ENCODE measurements around the gene PROZ.
A peak's percentile ranks its signal among the peaks of the same experiment; 100 is the strongest.

The PROZ gene

GRCh38 chr13:113157929-113158747, at the start of gene PROZ:
TSS of gene PROZ (plus strand) at chr13:113158648. CDS start at chr13:113158661, 13 bp downstream.
- CTCF ChIA-PET: interaction anchor here (0.7 kb wide), 1 partner anchor 24 kb away, joined by 3 read pairs; no protein-coding TSS in a partner anchor
- TF ChIP-seq ZFP69B (tag by site-specific recombination; IDR thresholded peaks at IDR 0.05): no peak
- 0 out of 2 replicates have a peak, but pooled peaks have one; percentile 23 for TF ChIP-seq ZBTB17 (tag by site-specific recombination; IDR thresholded peaks at IDR 0.05)
- no peak for TF ChIP-seq ZNF777 (tag by site-specific recombination; IDR thresholded peaks at IDR 0.05; ENCODE audit: borderline replicate concordance)
- TF ChIP-seq, protein P1, sequence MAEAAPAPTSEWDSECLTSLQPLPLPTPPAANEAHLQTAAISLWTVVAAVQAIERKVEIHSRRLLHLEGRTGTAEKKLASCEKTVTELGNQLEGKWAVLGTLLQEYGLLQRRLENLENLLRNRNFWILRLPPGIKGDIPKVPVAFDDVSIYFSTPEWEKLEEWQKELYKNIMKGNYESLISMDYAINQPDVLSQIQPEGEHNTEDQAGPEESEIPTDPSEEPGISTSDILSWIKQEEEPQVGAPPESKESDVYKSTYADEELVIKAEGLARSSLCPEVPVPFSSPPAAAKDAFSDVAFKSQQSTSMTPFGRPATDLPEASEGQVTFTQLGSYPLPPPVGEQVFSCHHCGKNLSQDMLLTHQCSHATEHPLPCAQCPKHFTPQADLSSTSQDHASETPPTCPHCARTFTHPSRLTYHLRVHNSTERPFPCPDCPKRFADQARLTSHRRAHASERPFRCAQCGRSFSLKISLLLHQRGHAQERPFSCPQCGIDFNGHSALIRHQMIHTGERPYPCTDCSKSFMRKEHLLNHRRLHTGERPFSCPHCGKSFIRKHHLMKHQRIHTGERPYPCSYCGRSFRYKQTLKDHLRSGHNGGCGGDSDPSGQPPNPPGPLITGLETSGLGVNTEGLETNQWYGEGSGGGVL (tag by site-specific recombination; IDR thresholded peaks at IDR 0.05): no peak
- peak; percentile 62; the same call in 1 of the 2 replicates for TF ChIP-seq PRDM1 (tag by site-specific recombination; IDR thresholded peaks at IDR 0.05)
- peak; percentile 42; the same call in 1 of the 2 replicates for TF ChIP-seq ZBTB44 (tag by site-specific recombination; IDR thresholded peaks at IDR 0.05)
- no peak for TF ChIP-seq ZNF121 (tag by site-specific recombination; IDR thresholded peaks at IDR 0.05)
- TF ChIP-seq, protein P2, sequence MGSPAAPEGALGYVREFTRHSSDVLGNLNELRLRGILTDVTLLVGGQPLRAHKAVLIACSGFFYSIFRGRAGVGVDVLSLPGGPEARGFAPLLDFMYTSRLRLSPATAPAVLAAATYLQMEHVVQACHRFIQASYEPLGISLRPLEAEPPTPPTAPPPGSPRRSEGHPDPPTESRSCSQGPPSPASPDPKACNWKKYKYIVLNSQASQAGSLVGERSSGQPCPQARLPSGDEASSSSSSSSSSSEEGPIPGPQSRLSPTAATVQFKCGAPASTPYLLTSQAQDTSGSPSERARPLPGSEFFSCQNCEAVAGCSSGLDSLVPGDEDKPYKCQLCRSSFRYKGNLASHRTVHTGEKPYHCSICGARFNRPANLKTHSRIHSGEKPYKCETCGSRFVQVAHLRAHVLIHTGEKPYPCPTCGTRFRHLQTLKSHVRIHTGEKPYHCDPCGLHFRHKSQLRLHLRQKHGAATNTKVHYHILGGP (tag by site-specific recombination; IDR thresholded peaks at IDR 0.05): 0 out of 2 replicates have a peak, but pooled peaks have one; percentile 13
- no peak for TF ChIP-seq ZNF350 (tag by site-specific recombination; IDR thresholded peaks at IDR 0.05)
- TF ChIP-seq ZNF561 (tag by site-specific recombination; IDR thresholded peaks at IDR 0.05; ENCODE audit: borderline replicate concordance): peak; percentile 66
- TF ChIP-seq REST (tag by site-specific recombination; IDR thresholded peaks at IDR 0.05): no peak
- TF ChIP-seq ZIC2 (tag by site-specific recombination; IDR thresholded peaks at IDR 0.05): no peak
- TF ChIP-seq ZNF155 (tag by site-specific recombination; IDR thresholded peaks at IDR 0.05): no peak
- no peak for TF ChIP-seq ZNF174 (tag by site-specific recombination; IDR thresholded peaks at IDR 0.05)
- TF ChIP-seq ZNF184 (tag by site-specific recombination; IDR thresholded peaks at IDR 0.05): 0 out of 2 replicates have a peak, but pooled peaks have one; percentile 70
- no peak for TF ChIP-seq ZNF560 (tag by site-specific recombination; IDR thresholded peaks at IDR 0.05; ENCODE audit: borderline replicate concordance)
- TF ChIP-seq ZNF488 (tag by site-specific recombination; IDR thresholded peaks at IDR 0.05): no peak
- 0 out of 2 replicates have a peak, but pooled peaks have one; percentile 44 for TF ChIP-seq KLF10 (tag by site-specific recombination; IDR thresholded peaks at IDR 0.05)
- TF ChIP-seq, protein P3, sequence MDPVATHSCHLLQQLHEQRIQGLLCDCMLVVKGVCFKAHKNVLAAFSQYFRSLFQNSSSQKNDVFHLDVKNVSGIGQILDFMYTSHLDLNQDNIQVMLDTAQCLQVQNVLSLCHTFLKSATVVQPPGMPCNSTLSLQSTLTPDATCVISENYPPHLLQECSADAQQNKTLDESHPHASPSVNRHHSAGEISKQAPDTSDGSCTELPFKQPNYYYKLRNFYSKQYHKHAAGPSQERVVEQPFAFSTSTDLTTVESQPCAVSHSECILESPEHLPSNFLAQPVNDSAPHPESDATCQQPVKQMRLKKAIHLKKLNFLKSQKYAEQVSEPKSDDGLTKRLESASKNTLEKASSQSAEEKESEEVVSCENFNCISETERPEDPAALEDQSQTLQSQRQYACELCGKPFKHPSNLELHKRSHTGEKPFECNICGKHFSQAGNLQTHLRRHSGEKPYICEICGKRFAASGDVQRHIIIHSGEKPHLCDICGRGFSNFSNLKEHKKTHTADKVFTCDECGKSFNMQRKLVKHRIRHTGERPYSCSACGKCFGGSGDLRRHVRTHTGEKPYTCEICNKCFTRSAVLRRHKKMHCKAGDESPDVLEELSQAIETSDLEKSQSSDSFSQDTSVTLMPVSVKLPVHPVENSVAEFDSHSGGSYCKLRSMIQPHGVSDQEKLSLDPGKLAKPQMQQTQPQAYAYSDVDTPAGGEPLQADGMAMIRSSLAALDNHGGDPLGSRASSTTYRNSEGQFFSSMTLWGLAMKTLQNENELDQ (tag by site-specific recombination; IDR thresholded peaks at IDR 0.05; ENCODE audit: low read depth): no peak
- TF ChIP-seq, protein P4, sequence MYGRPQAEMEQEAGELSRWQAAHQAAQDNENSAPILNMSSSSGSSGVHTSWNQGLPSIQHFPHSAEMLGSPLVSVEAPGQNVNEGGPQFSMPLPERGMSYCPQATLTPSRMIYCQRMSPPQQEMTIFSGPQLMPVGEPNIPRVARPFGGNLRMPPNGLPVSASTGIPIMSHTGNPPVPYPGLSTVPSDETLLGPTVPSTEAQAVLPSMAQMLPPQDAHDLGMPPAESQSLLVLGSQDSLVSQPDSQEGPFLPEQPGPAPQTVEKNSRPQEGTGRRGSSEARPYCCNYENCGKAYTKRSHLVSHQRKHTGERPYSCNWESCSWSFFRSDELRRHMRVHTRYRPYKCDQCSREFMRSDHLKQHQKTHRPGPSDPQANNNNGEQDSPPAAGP (tag by site-specific recombination; IDR thresholded peaks at IDR 0.05): no peak
- no peak for TF ChIP-seq HIC1 (tag by site-specific recombination; IDR thresholded peaks at IDR 0.05)

More at GRCh38 chr13:113157929-113158747, at the start of gene PROZ:
- Histone ChIP-seq H3K4me3 (ENCODE audit: low read depth, low read length) (no peak within 1 kb of the TSS), H3K4me1 (ENCODE audit: control insufficient read depth, insufficient read depth, low read length) (peaks cover 2% of the 10 kb centered on the region), H3K9me3 (ENCODE audit: control insufficient read depth, insufficient read depth, low read depth, low read length) (no peaks in the 10 kb centered on the region), H3K27ac (ENCODE audit: extremely low read depth, low read depth, low read length) (no peak within 1 kb of the TSS), H3K36me3 (ENCODE audit: control insufficient read depth in 2 of 2, insufficient read depth in 1 of 2, low read length in 2 of 2) (no peaks in the 10 kb centered on the region)
- POLR2A ChIA-PET: no interaction called here
